ENCODE results near the gene ANKRD55. TPM values are rescaled to one million over a fixed set of nuclear protein-coding genes. Genes with fewer than 3 reads are reported as not detected.

ANKRD55 gene
- total and polyA plus RNA-seq, 2 donors (not counting 1 experiment from before 2014, with no cell fraction given): not detected

- H3K27ac ChIP-seq (ENCODE audit: insufficient read depth, low read length): no peak overlapping the region
These were observed 154.6 kb downstream of the ANKRD55 start for GRCh38 chr5:56078278-56079156.

GRCh38 chr5:56077796-56078233, 155.3 kb downstream of the ANKRD55 start:
- Histone ChIP-seq H3K4me2 (ENCODE audit: extremely low read depth, insufficient read depth, low read length) (no peak overlapping the region), H3K9ac (ENCODE audit: insufficient read depth, low read length) (no peak overlapping the region), H3K9me3 (ENCODE audit: control insufficient read depth, insufficient read depth, low read depth, low read length) (no peaks in the 10 kb centered on the region), H3K27me3 (ENCODE audit: control insufficient read depth, insufficient read depth, low read length) (no peaks in the 10 kb centered on the region), H3K4me1 (ENCODE audit: control insufficient read depth, extremely low read depth, insufficient read depth, low read length) (peaks cover 9% of the 10 kb centered on the region), H3K79me2 (ENCODE audit: control insufficient read depth, insufficient read depth, low read length) (no peaks in the 10 kb centered on the region), H2AFZ (ENCODE audit: low read length) (no peak overlapping the region), H4K20me1 (ENCODE audit: control insufficient read depth, extremely low read depth, insufficient read depth, low read length) (no peaks in the 10 kb centered on the region), H3K27ac (ENCODE audit: insufficient read depth, low read length) (no peak overlapping the region), H3K36me3 (ENCODE audit: control insufficient read depth, insufficient read depth, low read length) (no peaks in the 10 kb centered on the region), H3K4me3 (replicated peaks in 1 of 4; ENCODE audit: control extremely low read depth in 1 of 4, insufficient read depth in 1 of 4, low read depth in 3 of 4, low read length in 4 of 4) (no peak overlapping the region)
- TF ChIP-seq CTCF (conservative IDR thresholded peaks at IDR 0.05 in 1 of 2, IDR thresholded peaks at IDR 0.05 in 1 of 2; ENCODE audit: low read depth in 1 of 2, low read length in 2 of 2) (no peak), EZH2 (IDR thresholded peaks at IDR 0.05; ENCODE audit: low read length, missing control alignments) (no peak)
- DNase-seq (ENCODE audit: low read depth in 2 of 2): no peak

More at GRCh38 chr5:56078278-56079156, 154.6 kb downstream of the ANKRD55 start:
- H3K9me3 ChIP-seq (ENCODE audit: control insufficient read depth, insufficient read depth, low read depth, low read length): no peaks in the 10 kb centered on the region
- peaks cover 9% of the 10 kb centered on the region for H3K4me1 ChIP-seq (ENCODE audit: control insufficient read depth, extremely low read depth, insufficient read depth, low read length)
- H3K36me3 ChIP-seq (ENCODE audit: control insufficient read depth, insufficient read depth, low read length): no peaks in the 10 kb centered on the region
- H2AFZ ChIP-seq (ENCODE audit: low read length): no peak overlapping the region
- DNase-seq (ENCODE audit: low read depth in 2 of 2): peak; percentile 11 to 85
- no peaks in the 10 kb centered on the region for H3K79me2 ChIP-seq (ENCODE audit: control insufficient read depth, insufficient read depth, low read length)
- no peak overlapping the region for H3K4me3 ChIP-seq (replicated peaks in 1 of 4; ENCODE audit: control extremely low read depth in 1 of 4, insufficient read depth in 1 of 4, low read depth in 3 of 4, low read length in 4 of 4)
- H3K4me2 ChIP-seq (ENCODE audit: extremely low read depth, insufficient read depth, low read length): no peak overlapping the region
- H3K9ac ChIP-seq (ENCODE audit: insufficient read depth, low read length): no peak overlapping the region
- TF ChIP-seq EZH2 (IDR thresholded peaks at IDR 0.05; ENCODE audit: low read length, missing control alignments) (no peak), CTCF (conservative IDR thresholded peaks at IDR 0.05 in 1 of 2, IDR thresholded peaks at IDR 0.05 in 1 of 2; ENCODE audit: low read depth in 1 of 2, low read length in 2 of 2) (no peak)
- no peaks in the 10 kb centered on the region for H3K27me3 ChIP-seq (ENCODE audit: control insufficient read depth, insufficient read depth, low read length)
- no peaks in the 10 kb centered on the region for H4K20me1 ChIP-seq (ENCODE audit: control insufficient read depth, extremely low read depth, insufficient read depth, low read length)

- no peaks in the 10 kb centered on the region for H3K27me3 ChIP-seq (ENCODE audit: control insufficient read depth, insufficient read depth, low read length)
- no peak overlapping the region for H3K4me3 ChIP-seq (replicated peaks in 1 of 4; ENCODE audit: control extremely low read depth in 1 of 4, insufficient read depth in 1 of 4, low read depth in 3 of 4, low read length in 4 of 4)
- H3K4me1 ChIP-seq (ENCODE audit: control insufficient read depth, extremely low read depth, insufficient read depth, low read length): peaks cover 9% of the 10 kb centered on the region
- no peak overlapping the region for H3K4me2 ChIP-seq (ENCODE audit: extremely low read depth, insufficient read depth, low read length)
- DNase-seq (ENCODE audit: low read depth in 2 of 2): no peak
- TF ChIP-seq EZH2 (IDR thresholded peaks at IDR 0.05; ENCODE audit: low read length, missing control alignments) (no peak), CTCF (conservative IDR thresholded peaks at IDR 0.05 in 1 of 2, IDR thresholded peaks at IDR 0.05 in 1 of 2; ENCODE audit: low read depth in 1 of 2, low read length in 2 of 2) (no peak)
- H3K9ac ChIP-seq (ENCODE audit: insufficient read depth, low read length): no peak overlapping the region
- no peak overlapping the region for H3K27ac ChIP-seq (ENCODE audit: insufficient read depth, low read length)
- no peaks in the 10 kb centered on the region for H3K9me3 ChIP-seq (ENCODE audit: control insufficient read depth, insufficient read depth, low read depth, low read length)
- no peaks in the 10 kb centered on the region for H3K36me3 ChIP-seq (ENCODE audit: control insufficient read depth, insufficient read depth, low read length)
- H2AFZ ChIP-seq (ENCODE audit: low read length): no peak overlapping the region
- H3K79me2 ChIP-seq (ENCODE audit: control insufficient read depth, insufficient read depth, low read length): no peaks in the 10 kb centered on the region
- H4K20me1 ChIP-seq (ENCODE audit: control insufficient read depth, extremely low read depth, insufficient read depth, low read length): no peaks in the 10 kb centered on the region
These were observed 156.6 kb downstream of the ANKRD55 start for GRCh38 chr5:56076486-56076885.

Data from fibroblast of lung (primary cell).